ENCODE results near the gene BCL2. TPM values are rescaled to one million over a fixed set of nuclear protein-coding genes. Genes with fewer than 3 reads are reported as not detected.

Gene BCL2
- polyA plus RNA-seq, 1 of the 3 experiments (the other 2 are of a cell fraction), result 1.5 TPM

DNA sequence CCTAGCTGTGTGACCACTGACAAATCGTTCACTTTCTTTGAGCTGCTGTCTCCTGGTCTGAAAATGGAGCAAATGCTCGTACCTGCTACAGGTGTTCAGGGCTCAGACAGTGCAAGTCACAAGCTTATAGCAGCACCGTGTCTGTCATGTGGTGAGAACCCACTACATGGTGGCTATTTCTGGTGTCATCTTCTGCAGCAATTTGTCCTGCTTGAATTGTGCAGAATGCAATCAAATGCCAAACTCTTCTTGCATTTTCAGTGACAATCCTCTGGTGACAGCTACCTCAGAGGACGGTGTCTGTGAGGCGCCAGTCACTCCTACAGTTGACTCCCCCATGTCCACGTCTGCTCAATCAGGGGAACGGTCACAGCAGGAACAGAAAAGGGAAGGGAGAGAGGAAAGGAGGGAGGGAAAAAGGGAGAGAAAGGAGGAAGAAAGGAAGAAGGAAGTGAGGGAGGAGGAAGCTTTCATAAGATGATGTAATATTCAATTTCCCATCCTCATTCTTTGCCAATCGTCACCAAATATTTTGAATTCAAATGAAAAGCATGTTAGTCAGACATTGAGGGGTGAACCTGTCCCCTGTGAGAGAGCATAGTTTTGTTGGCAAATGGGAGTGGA lies 122.2 kb downstream of the BCL2 start:
- TF ChIP-seq EP300 (IDR thresholded peaks at IDR 0.05; ENCODE audit: borderline replicate concordance in 1 of 2, low read depth in 1 of 2, low read length in 1 of 2), result no peak
- TF ChIP-seq TAF1 (IDR thresholded peaks at IDR 0.05; ENCODE audit: borderline replicate concordance, low read depth, low read length), result no peak
- no peak for TF ChIP-seq TEAD4 (IDR thresholded peaks at IDR 0.05; ENCODE audit: borderline replicate concordance, insufficient read depth)
- no peak for TF ChIP-seq MEF2A (IDR thresholded peaks at IDR 0.05; ENCODE audit: borderline replicate concordance, low read depth)
- TF ChIP-seq REST (IDR thresholded peaks at IDR 0.05; ENCODE audit: low read depth, low read length), result no peak
- no peak for TF ChIP-seq TCF12 (IDR thresholded peaks at IDR 0.05)
- TF ChIP-seq, protein P1, sequence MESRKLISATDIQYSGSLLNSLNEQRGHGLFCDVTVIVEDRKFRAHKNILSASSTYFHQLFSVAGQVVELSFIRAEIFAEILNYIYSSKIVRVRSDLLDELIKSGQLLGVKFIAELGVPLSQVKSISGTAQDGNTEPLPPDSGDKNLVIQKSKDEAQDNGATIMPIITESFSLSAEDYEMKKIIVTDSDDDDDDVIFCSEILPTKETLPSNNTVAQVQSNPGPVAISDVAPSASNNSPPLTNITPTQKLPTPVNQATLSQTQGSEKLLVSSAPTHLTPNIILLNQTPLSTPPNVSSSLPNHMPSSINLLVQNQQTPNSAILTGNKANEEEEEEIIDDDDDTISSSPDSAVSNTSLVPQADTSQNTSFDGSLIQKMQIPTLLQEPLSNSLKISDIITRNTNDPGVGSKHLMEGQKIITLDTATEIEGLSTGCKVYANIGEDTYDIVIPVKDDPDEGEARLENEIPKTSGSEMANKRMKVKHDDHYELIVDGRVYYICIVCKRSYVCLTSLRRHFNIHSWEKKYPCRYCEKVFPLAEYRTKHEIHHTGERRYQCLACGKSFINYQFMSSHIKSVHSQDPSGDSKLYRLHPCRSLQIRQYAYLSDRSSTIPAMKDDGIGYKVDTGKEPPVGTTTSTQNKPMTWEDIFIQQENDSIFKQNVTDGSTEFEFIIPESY (IDR thresholded peaks at IDR 0.05; ENCODE audit: borderline replicate concordance, low read depth), result no peak
- TF ChIP-seq SMC3 (IDR thresholded peaks at IDR 0.05; ENCODE audit: low read depth, low read length), result no peak
- TF ChIP-seq, protein P2, sequence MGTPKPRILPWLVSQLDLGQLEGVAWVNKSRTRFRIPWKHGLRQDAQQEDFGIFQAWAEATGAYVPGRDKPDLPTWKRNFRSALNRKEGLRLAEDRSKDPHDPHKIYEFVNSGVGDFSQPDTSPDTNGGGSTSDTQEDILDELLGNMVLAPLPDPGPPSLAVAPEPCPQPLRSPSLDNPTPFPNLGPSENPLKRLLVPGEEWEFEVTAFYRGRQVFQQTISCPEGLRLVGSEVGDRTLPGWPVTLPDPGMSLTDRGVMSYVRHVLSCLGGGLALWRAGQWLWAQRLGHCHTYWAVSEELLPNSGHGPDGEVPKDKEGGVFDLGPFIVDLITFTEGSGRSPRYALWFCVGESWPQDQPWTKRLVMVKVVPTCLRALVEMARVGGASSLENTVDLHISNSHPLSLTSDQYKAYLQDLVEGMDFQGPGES (IDR thresholded peaks at IDR 0.05; ENCODE audit: low read depth, low read length), result no peak
- TF ChIP-seq JUND (IDR thresholded peaks at IDR 0.05), result no peak
- TF ChIP-seq FOXM1 (IDR thresholded peaks at IDR 0.05; ENCODE audit: low read depth), result no peak
- Histone ChIP-seq H2AFZ (ENCODE audit: low read depth) (no peak overlapping the region), H3K4me3 (ENCODE audit: low read depth in 2 of 2, low read length in 1 of 2) (no peak overlapping the region), H4K20me1 (ENCODE audit: insufficient read depth) (no peaks in the 10 kb centered on the region), H3K27ac (ENCODE audit: low read depth in 2 of 2, low read length in 1 of 2) (no peak overlapping the region), H3K9me2 (no peaks in the 10 kb centered on the region), H3F3A (replicated peaks; ENCODE audit: insufficient read depth) (no peaks in the 10 kb centered on the region), H3K27me3 (ENCODE audit: insufficient read depth) (no peaks in the 10 kb centered on the region), H3K79me2 (ENCODE audit: insufficient read depth) (no peaks in the 10 kb centered on the region), H3K4me1 (ENCODE audit: control insufficient read depth in 1 of 2, insufficient read depth in 2 of 2, low read depth in 1 of 2, low read length in 1 of 2) (no peaks in the 10 kb centered on the region), H3K4me2 (no peak overlapping the region), H3K9me3 (no peaks in the 10 kb centered on the region), H3K9ac (no peak overlapping the region), H3K36me3 (replicated peaks in 1 of 2; ENCODE audit: control insufficient read depth in 1 of 2, insufficient read depth in 2 of 2, low read length in 1 of 2) (no peaks in the 10 kb centered on the region)
- ChIA-PET POLR2A (no interaction called here), CTCF (interaction anchor here (1.2 kb wide), 1 partner anchor 11 kb away, joined by 3 read pairs; no protein-coding TSS in a partner anchor)
- DNase-seq, result no peak
- WGBS (ENCODE audit: low lambda C conversion rate), result 78% methylated on average over 8 of the region's 8 CpGs

All from SK-N-SH (cell line).